Liver (tissue), 9 donors: ENCODE measurements around the gene ACTN4. TPM values are rescaled to one million over a fixed set of nuclear protein-coding genes. Genes with fewer than 3 reads are reported as not detected.

Experiments used
- DNase-seq: peaks from one replicate; pipeline ENCODE4 v3.0.0-alpha.2; 2017; ENCODE audit warnings: low spot score
- H3K27ac ChIP-seq, 2 donors: one replicate each; pipeline ENCODE4 v1.7.0; 2013; ENCODE audit warnings: inconsistent platforms in 2 of 2, low read length in 2 of 2, control low read depth in 1 of 2, low read depth in 1 of 2, mild to moderate bottlenecking in 1 of 2
- H3K27me3 ChIP-seq, 4 donors: one replicate each; pipeline versions ENCODE4 v1.6.1 to v1.7.0; 2013; ENCODE audit warnings: low read length in 3 of 4, inconsistent platforms in 1 of 4, mild to moderate bottlenecking in 1 of 4, moderate library complexity in 1 of 4; ENCODE audit not compliant: control insufficient read depth in 4 of 4, insufficient read depth in 4 of 4
- H3K36me3 ChIP-seq, 4 donors: one replicate each; pipeline versions ENCODE4 v1.6.1 to v1.7.0; 2013; ENCODE audit warnings: low read length in 3 of 4, mild to moderate bottlenecking in 3 of 4, low read depth in 1 of 4, moderate library complexity in 1 of 4; ENCODE audit not compliant: control insufficient read depth in 4 of 4, insufficient read depth in 3 of 4
- H3K4me1 ChIP-seq, 4 donors: one replicate each; pipeline versions ENCODE4 v1.6.1 to v1.7.0; 2013; ENCODE audit warnings: low read length in 3 of 4, mild to moderate bottlenecking in 3 of 4, moderate library complexity in 1 of 4; ENCODE audit not compliant: control insufficient read depth in 4 of 4, insufficient read depth in 4 of 4
- H3K4me3 ChIP-seq, 3 donors: one replicate each; pipeline versions ENCODE4 v1.6.1 to v1.7.0; 2013; ENCODE audit warnings: low read length in 3 of 3, control low read depth in 1 of 3, low read depth in 1 of 3, mild to moderate bottlenecking in 1 of 3
- H3K9ac ChIP-seq, 2 donors: one replicate each; pipeline ENCODE4 v1.7.0; 2013; ENCODE audit warnings: low read length in 2 of 2, mild to moderate bottlenecking in 2 of 2, moderate library complexity in 2 of 2, control low read depth in 1 of 2, low read depth in 1 of 2
- H3K9me3 ChIP-seq, 4 donors: one replicate each; pipeline versions ENCODE4 v1.6.1 to v1.7.0; 2013; ENCODE audit warnings: low read length in 3 of 4; ENCODE audit not compliant: control insufficient read depth in 4 of 4
- CTCF ChIP-seq: fragments of 150-350 bp; IDR thresholded peaks from 2 replicates; pipeline ENCODE4 v1.5.1; 2017; ENCODE audit warnings: improper control_type of control experiment, low read depth, low read length; ENCODE audit not compliant: missing input control
- EGR1 ChIP-seq, 2 donors: IDR thresholded peaks; 2 replicates each; pipeline ENCODE4 v1.6.1; 2016 to 2018; ENCODE audit warnings: antibody characterized with exemption in 2 of 2, low read depth in 2 of 2
- FOXA1 ChIP-seq: IDR thresholded peaks from 2 replicates; pipeline ENCODE4 v1.6.1; 2016; ENCODE audit warnings: antibody characterized with exemption
- FOXA2 ChIP-seq: IDR thresholded peaks from 2 replicates; pipeline ENCODE4 v1.6.1; 2016; ENCODE audit warnings: antibody characterized with exemption
- GABPA ChIP-seq, 2 donors: IDR thresholded peaks in 1 of 2; conservative IDR thresholded peaks in 1 of 2; 2 replicates each; pipeline ENCODE4 v1.6.1; 2016; ENCODE audit warnings: antibody characterized with exemption in 2 of 2, mild to moderate bottlenecking in 1 of 2, moderate library complexity in 1 of 2
- HNF4G ChIP-seq: IDR thresholded peaks from 2 replicates; pipeline ENCODE4 v1.6.1; 2016; ENCODE audit warnings: antibody characterized with exemption
- JUND ChIP-seq, 2 donors: IDR thresholded peaks; 2 replicates each; pipeline ENCODE4 v1.6.1; 2016; ENCODE audit warnings: antibody characterized with exemption in 2 of 2
- MAX ChIP-seq: IDR thresholded peaks from 2 replicates; pipeline ENCODE4 v1.6.1; 2016; ENCODE audit warnings: antibody characterized with exemption
- NR2F2 ChIP-seq: IDR thresholded peaks from 2 replicates; pipeline ENCODE4 v1.6.1; 2016; ENCODE audit warnings: antibody characterized with exemption
- RAD21 ChIP-seq, 2 donors: IDR thresholded peaks; 2 replicates each; pipeline ENCODE4 v1.6.1; 2016; ENCODE audit warnings: antibody characterized with exemption in 2 of 2, mild to moderate bottlenecking in 2 of 2
- REST ChIP-seq: IDR thresholded peaks from 2 replicates; pipeline ENCODE4 v1.6.1; 2016; ENCODE audit warnings: antibody characterized with exemption, mild to moderate bottlenecking
- RXRA ChIP-seq, 2 donors: IDR thresholded peaks; 2 replicates each; pipeline ENCODE4 v1.6.1; 2017 to 2018; ENCODE audit warnings: antibody characterized with exemption in 2 of 2, mild to moderate bottlenecking in 1 of 2
- SP1 ChIP-seq: IDR thresholded peaks from 2 replicates; pipeline ENCODE4 v1.6.1; 2018; ENCODE audit warnings: antibody characterized with exemption, mild to moderate bottlenecking
- TAF1 ChIP-seq: conservative IDR thresholded peaks from 2 replicates; pipeline ENCODE4 v1.6.1; 2016; ENCODE audit warnings: antibody characterized with exemption, mild to moderate bottlenecking
- YY1 ChIP-seq: IDR thresholded peaks from 2 replicates; pipeline ENCODE4 v1.6.1; 2016; ENCODE audit warnings: antibody characterized with exemption, mild to moderate bottlenecking
- WGBS: extraction: QIAGEN DNeasy Blood & Tissue Kit; methylation state at CpG from one replicate; pipeline ENCODE4 v1.1.7; 2013; 5-methylcytosine and 5-hydroxymethylcytosine counted together
- polyA plus RNA-seq, 2 donors: library from polyadenylated mRNA; stranded (reverse) in 1 of 2; unstranded in 1 of 2; fragments of 200-250 nt in 1 of 2; fragments of >200 nt in 1 of 2; fragmentation: Nextera tagmentation in 1 of 2; extraction: Ambion mirVana in 1 of 2; gene quantifications; one replicate each; pipeline versions ENCODE4 v1.2.1 to v1.2.3, GENCODE V29; 2013 to 2015
- total RNA-seq, 2 donors: library from RNA; depleted of rRNA; stranded (reverse); fragments of >200 nt; gene quantifications; one replicate each; pipeline ENCODE4 v1.2.3, GENCODE V29; 2014
- TF ChIP-seq, protein P1 (sequence below): IDR thresholded peaks from 2 replicates; pipeline ENCODE4 v1.6.1; 2016; ENCODE audit warnings: antibody characterized with exemption
- TF ChIP-seq, protein P2 (sequence below): IDR thresholded peaks from 2 replicates; pipeline ENCODE4 v1.6.1; 2016; ENCODE audit warnings: antibody characterized with exemption
- donor health status: healthy.
- donor health status: healthy.
- donor health status: healthy.
- donor health status: healthy.
- donor health status: healthy.

Gene ACTN4
- total and polyA plus RNA-seq, 4 donors: 35.4 to 164 (median 98.7) TPM

GRCh38 chr19:38699027-38699346 is 51.5 kb downstream of the ACTN4 start:
- DNase-seq: no peak
- TF ChIP-seq TAF1 (no peak), RAD21 (IDR thresholded peaks at IDR 0.05) (no peak), SP1 (no peak), MAX (no peak), FOXA2 (no peak), FOXA1 (no peak), RXRA (IDR thresholded peaks at IDR 0.05) (no peak), JUND (IDR thresholded peaks at IDR 0.05) (no peak), CTCF (no peak), HNF4G (no peak), REST (no peak), NR2F2 (no peak), GABPA (IDR thresholded peaks at IDR 0.05 in 1 of 2, conservative IDR thresholded peaks at IDR 0.05 in 1 of 2) (no peak), YY1 (no peak), EGR1 (IDR thresholded peaks at IDR 0.05; ENCODE audit: low read depth in 2 of 2) (no peak)
- TF ChIP-seq, protein P1, sequence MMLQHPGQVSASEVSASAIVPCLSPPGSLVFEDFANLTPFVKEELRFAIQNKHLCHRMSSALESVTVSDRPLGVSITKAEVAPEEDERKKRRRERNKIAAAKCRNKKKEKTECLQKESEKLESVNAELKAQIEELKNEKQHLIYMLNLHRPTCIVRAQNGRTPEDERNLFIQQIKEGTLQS: no peak
- TF ChIP-seq, protein P2, sequence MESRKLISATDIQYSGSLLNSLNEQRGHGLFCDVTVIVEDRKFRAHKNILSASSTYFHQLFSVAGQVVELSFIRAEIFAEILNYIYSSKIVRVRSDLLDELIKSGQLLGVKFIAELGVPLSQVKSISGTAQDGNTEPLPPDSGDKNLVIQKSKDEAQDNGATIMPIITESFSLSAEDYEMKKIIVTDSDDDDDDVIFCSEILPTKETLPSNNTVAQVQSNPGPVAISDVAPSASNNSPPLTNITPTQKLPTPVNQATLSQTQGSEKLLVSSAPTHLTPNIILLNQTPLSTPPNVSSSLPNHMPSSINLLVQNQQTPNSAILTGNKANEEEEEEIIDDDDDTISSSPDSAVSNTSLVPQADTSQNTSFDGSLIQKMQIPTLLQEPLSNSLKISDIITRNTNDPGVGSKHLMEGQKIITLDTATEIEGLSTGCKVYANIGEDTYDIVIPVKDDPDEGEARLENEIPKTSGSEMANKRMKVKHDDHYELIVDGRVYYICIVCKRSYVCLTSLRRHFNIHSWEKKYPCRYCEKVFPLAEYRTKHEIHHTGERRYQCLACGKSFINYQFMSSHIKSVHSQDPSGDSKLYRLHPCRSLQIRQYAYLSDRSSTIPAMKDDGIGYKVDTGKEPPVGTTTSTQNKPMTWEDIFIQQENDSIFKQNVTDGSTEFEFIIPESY: no peak
- no peak overlapping the region for H3K9ac ChIP-seq
- H3K27ac ChIP-seq: no peak overlapping the region
- H3K9me3 ChIP-seq: no peaks in the 10 kb centered on the region
- H3K4me3 ChIP-seq: no peak overlapping the region
- whole genome bisulfite sequencing: 76% methylated on average over 7 of the region's 7 CpGs
- H3K4me1 ChIP-seq: peaks cover 21 to 73% (median 61%) of the 10 kb centered on the region in 4 donors
- peaks cover 0 to 9% (median 3%) of the 10 kb centered on the region in 4 donors for H3K36me3 ChIP-seq
- no peaks in the 10 kb centered on the region for H3K27me3 ChIP-seq
